ACC112 (cell line): ENCODE data around the gene HTT.

Experiments used
- H2AFZ ChIP-seq: fragments of 200-600 bp; sonication (generic); one replicate; pipeline ENCODE4 v1.6.0; 2017; ENCODE audit warnings: antibody characterized with exemption, low read length; ENCODE audit not compliant: unreplicated experiment
- H3K27ac ChIP-seq: fragments of 200-600 bp; sonication (generic); 2 replicates; pipeline ENCODE4 v1.5.1; 2014; ENCODE audit warnings: low read depth, mild to moderate bottlenecking, antibody characterized with exemption, low read length, moderate library complexity
- H3K27me3 ChIP-seq: fragments of 200-600 bp; sonication (generic); 2 replicates; pipeline ENCODE4 v1.6.1; 2014; ENCODE audit warnings: mild to moderate bottlenecking, antibody characterized with exemption, low read length, moderate library complexity, mixed read lengths; ENCODE audit not compliant: insufficient read depth
- H3K36me3 ChIP-seq: fragments of 200-600 bp; sonication (generic); 2 replicates; pipeline ENCODE4 v1.6.1; 2016; ENCODE audit warnings: mild to moderate bottlenecking, antibody characterized with exemption, low read length, moderate library complexity, mixed read lengths; ENCODE audit not compliant: insufficient read depth
- H3K4me1 ChIP-seq: fragments of 200-600 bp; sonication (generic); one replicate; pipeline ENCODE4 v1.6.1; 2016; ENCODE audit warnings: low read length, mixed read lengths; ENCODE audit not compliant: insufficient read depth, unreplicated experiment, control insufficient read depth
- H3K4me3 ChIP-seq: fragments of 200-600 bp; sonication (generic); 2 replicates; pipeline ENCODE4 v1.5.1; 2014; ENCODE audit warnings: mild to moderate bottlenecking, low read depth, low read length
- H3K79me2 ChIP-seq: fragments of 200-600 bp; sonication (generic); one replicate; pipeline ENCODE4 v1.6.0; 2016; ENCODE audit warnings: low read length; ENCODE audit not compliant: control insufficient read depth, unreplicated experiment, insufficient read depth

Gene HTT

GRCh38 chr4:3070709-3071500 lies 3.6 kb upstream of the HTT start:
- H3K36me3 ChIP-seq: no peaks in the 10 kb centered on the region
- no peaks in the 10 kb centered on the region for H3K27me3 ChIP-seq
- no peaks in the 10 kb centered on the region for H3K4me1 ChIP-seq
- no peak overlapping the region for H3K27ac ChIP-seq
- no peak overlapping the region for H2AFZ ChIP-seq
- no peak overlapping the region for H3K4me3 ChIP-seq
- peaks cover 9% of the 10 kb centered on the region for H3K79me2 ChIP-seq

GRCh38 chr4:3071811-3072210 lies 2.7 kb upstream of the HTT start:
- H3K79me2 ChIP-seq: peaks cover 18% of the 10 kb centered on the region
- H2AFZ ChIP-seq: no peak overlapping the region
- H3K27me3 ChIP-seq: no peaks in the 10 kb centered on the region
- no peaks in the 10 kb centered on the region for H3K36me3 ChIP-seq
- no peaks in the 10 kb centered on the region for H3K4me1 ChIP-seq
- no peak overlapping the region for H3K27ac ChIP-seq
- no peak overlapping the region for H3K4me3 ChIP-seq

GRCh38 chr4:3073158-3074077 lies 1.1 kb upstream of the HTT start:
- Histone ChIP-seq H3K36me3 (no peaks in the 10 kb centered on the region), H3K79me2 (peaks cover 34% of the 10 kb centered on the region), H3K27ac (no peak overlapping the region), H2AFZ (peak overlapping the region; percentile 21), H3K4me1 (no peaks in the 10 kb centered on the region), H3K4me3 (peak overlapping the region; percentile 75), H3K27me3 (no peaks in the 10 kb centered on the region)

GRCh38 chr4:3074846-3075651 lies 568 bp downstream of the HTT start:
- peak overlapping the region; percentile 83 for H3K27ac ChIP-seq
- no peaks in the 10 kb centered on the region for H3K4me1 ChIP-seq
- H3K36me3 ChIP-seq: no peaks in the 10 kb centered on the region
- H3K79me2 ChIP-seq: peaks cover 50% of the 10 kb centered on the region
- H3K27me3 ChIP-seq: no peaks in the 10 kb centered on the region
- peak overlapping the region; percentile 92 for H3K4me3 ChIP-seq
- peak overlapping the region; percentile 79 for H2AFZ ChIP-seq

GRCh38 chr4:3075652-3075981 lies 1.1 kb downstream of the HTT start:
- H3K4me1 ChIP-seq: no peaks in the 10 kb centered on the region
- H3K79me2 ChIP-seq: peaks cover 55% of the 10 kb centered on the region
- H3K4me3 ChIP-seq: peak overlapping the region; percentile 92
- H3K27ac ChIP-seq: peak overlapping the region; percentile 35
- peak overlapping the region; percentile 17 for H2AFZ ChIP-seq
- no peaks in the 10 kb centered on the region for H3K27me3 ChIP-seq
- H3K36me3 ChIP-seq: no peaks in the 10 kb centered on the region

GRCh38 chr4:3077796-3078195 lies 3.3 kb downstream of the HTT start:
- peaks cover 74% of the 10 kb centered on the region for H3K79me2 ChIP-seq
- H3K27ac ChIP-seq: no peak overlapping the region
- no peaks in the 10 kb centered on the region for H3K36me3 ChIP-seq
- H3K27me3 ChIP-seq: no peaks in the 10 kb centered on the region
- no peaks in the 10 kb centered on the region for H3K4me1 ChIP-seq
- no peak overlapping the region for H2AFZ ChIP-seq
- H3K4me3 ChIP-seq: no peak overlapping the region

GRCh38 chr4:3079694-3080123 lies 5.2 kb downstream of the HTT start:
- H2AFZ ChIP-seq: no peak overlapping the region
- H3K4me1 ChIP-seq: no peaks in the 10 kb centered on the region
- no peaks in the 10 kb centered on the region for H3K27me3 ChIP-seq
- H3K79me2 ChIP-seq: peaks cover 87% of the 10 kb centered on the region
- no peak overlapping the region for H3K4me3 ChIP-seq
- no peak overlapping the region for H3K27ac ChIP-seq
- H3K36me3 ChIP-seq: no peaks in the 10 kb centered on the region

GRCh38 chr4:3082925-3083515 lies 8.5 kb downstream of the HTT start:
- Histone ChIP-seq H2AFZ (no peak overlapping the region), H3K4me1 (no peaks in the 10 kb centered on the region), H3K27me3 (no peaks in the 10 kb centered on the region), H3K27ac (no peak overlapping the region), H3K79me2 (peaks cover 65% of the 10 kb centered on the region), H3K4me3 (no peak overlapping the region), H3K36me3 (no peaks in the 10 kb centered on the region)

- Histone ChIP-seq H3K79me2 (peaks cover 62% of the 10 kb centered on the region), H3K27me3 (no peaks in the 10 kb centered on the region), H3K36me3 (no peaks in the 10 kb centered on the region), H2AFZ (no peak overlapping the region), H3K4me3 (no peak overlapping the region), H3K4me1 (no peaks in the 10 kb centered on the region), H3K27ac (no peak overlapping the region)
These were observed 9.3 kb downstream of the HTT start for GRCh38 chr4:3083732-3084131.
